HEK293 (cell line): ENCODE data around the gene CCDC88C.

Source experiments
- CTCF ChIP-seq: fragments of 450-650 bp; formaldehyde crosslinking; IDR thresholded peaks from 2 replicates; pipeline ENCODE4 v1.5.1; 2016; ENCODE audit warnings: missing biosample characterization, missing genetic modification characterization
- ZBTB11 ChIP-seq: fragments of 450-650 bp; formaldehyde crosslinking; conservative IDR thresholded peaks from 2 replicates; pipeline ENCODE4 v1.5.1; 2016; ENCODE audit warnings: low read depth, missing biosample characterization, missing genetic modification characterization
- ZFP37 ChIP-seq: fragments of 450-650 bp; formaldehyde crosslinking; IDR thresholded peaks from 2 replicates; pipeline ENCODE4 v1.5.1; 2016; ENCODE audit warnings: missing biosample characterization, missing genetic modification characterization
- ZNF416 ChIP-seq: fragments of 450-650 bp; formaldehyde crosslinking; IDR thresholded peaks from 2 replicates; pipeline ENCODE4 v1.5.1; 2016; ENCODE audit warnings: missing biosample characterization, missing genetic modification characterization
- ZNF660 ChIP-seq: fragments of 450-650 bp; IDR thresholded peaks from 2 replicates; pipeline ENCODE4 v1.5.1; 2018; ENCODE audit warnings: missing biosample characterization, mild to moderate bottlenecking, missing genetic modification characterization

GRCh38 chr14:91406451-91406850 lies 11.2 kb downstream of the CCDC88C start:
- TF ChIP-seq CTCF (tag by site-specific recombination), result no peak
- TF ChIP-seq ZNF660 (tag by site-specific recombination), result no peak
- no peak for TF ChIP-seq ZFP37 (tag by site-specific recombination)
- no peak for TF ChIP-seq ZNF416 (tag by site-specific recombination)
- no peak for TF ChIP-seq ZBTB11
